ENCODE results near the gene NIT2. TPM values are rescaled to one million over a fixed set of nuclear protein-coding genes. Genes with fewer than 3 reads are reported as not detected.

Gene NIT2
- total and polyA plus RNA-seq, 8 donors = 14.2 to 38.6 (median 17.5) TPM

- peaks cover 0 to 32% (median 14%) of the 10 kb centered on the region in 3 donors for H3K4me1 ChIP-seq
- no peak for ATAC-seq
- FAIRE-seq = no peak
- H3K27me3 ChIP-seq = no peaks in the 10 kb centered on the region
- no peak overlapping the region for H3K27ac ChIP-seq
- TF ChIP-seq CTCF (IDR thresholded peaks at IDR 0.05) = no peak
- intact Hi-C loops (cut with DNase I) = no loop called here
- 16 to 19% methylated on average over 9 of the region's 9 CpGs for WGBS, 2 donors
- H3K36me3 ChIP-seq = no peaks in the 10 kb centered on the region
- no peak for DNase-seq
- H3K9me3 ChIP-seq = no peaks in the 10 kb centered on the region
- peak overlapping the region; percentile 84 to 98 (median 94) for H3K4me3 ChIP-seq
These were observed 64.9 kb downstream of the NIT2 start for GRCh38 chr3:100399341-100400071.

- intact Hi-C loops (cut with DNase I) = no loop called here
- no peaks in the 10 kb centered on the region for H3K36me3 ChIP-seq
- FAIRE-seq (no peak), DNase-seq (peak in 1 of 6 donors; percentile 37), ATAC-seq (peak in 3 of 4 donors; percentile 1 to 2 (median 2))
- TF ChIP-seq CTCF (IDR thresholded peaks at IDR 0.05) = no peak
- peaks cover 0 to 32% (median 14%) of the 10 kb centered on the region in 3 donors for H3K4me1 ChIP-seq
- 0 to 1% methylated on average over 21 to 22 of the region's 22 CpGs for WGBS, 2 donors
- peak overlapping the region; percentile 84 to 98 (median 94) for H3K4me3 ChIP-seq
- peak overlapping the region; percentile 69 to 89 (median 86) for H3K27ac ChIP-seq
- H3K9me3 ChIP-seq = no peaks in the 10 kb centered on the region
- no peaks in the 10 kb centered on the region for H3K27me3 ChIP-seq
These were observed 65.8 kb downstream of the NIT2 start for GRCh38 chr3:100400419-100400779.

GRCh38 chr3:100400780-100401673, 66.5 kb downstream of the NIT2 start, which contains the start of the genes LNP1 and TOMM70:
LNP1 (plus strand) TSS chr3:100401539; CDS start chr3:100429730, 28,191 bp downstream.
TOMM70 (minus strand) TSS chr3:100401089; CDS start chr3:100400949, 140 bp downstream.
- intact Hi-C loops (cut with DNase I) = no loop called here
- ATAC-seq = peak; percentile 94 to 97 (median 94)
- Histone ChIP-seq H3K9me3 (no peaks in the 10 kb centered on the region), H3K36me3 (no peaks in the 10 kb centered on the region), H3K27ac (peak within 1 kb of the TSS; percentile 69 to 89 (median 86)), H3K4me1 (peaks cover 0 to 32% (median 14%) of the 10 kb centered on the region in 3 donors), H3K27me3 (no peaks in the 10 kb centered on the region), H3K4me3 (peak within 1 kb of the TSS; percentile 84 to 98 (median 94))
- peak; percentile 93 to 99 (median 96) for DNase-seq
- peak; percentile 61 for FAIRE-seq
- no peak for TF ChIP-seq CTCF (IDR thresholded peaks at IDR 0.05)
- 0 to 1% methylated on average over 52 to 64 of the region's 64 CpGs for WGBS, 2 donors

- H3K27ac ChIP-seq = peak overlapping the region; percentile 69 to 89 (median 86)
- intact Hi-C loops (cut with DNase I) = no loop called here
- TF ChIP-seq CTCF (IDR thresholded peaks at IDR 0.05) = no peak
- H3K36me3 ChIP-seq = no peaks in the 10 kb centered on the region
- DNase-seq (peak; percentile 6 to 64 (median 30)), ATAC-seq (peak; percentile 5 to 26 (median 18)), FAIRE-seq (no peak)
- WGBS, 2 donors = 0 to 1% methylated on average over 23 of the region's 23 CpGs
- H3K4me1 ChIP-seq = peaks cover 0 to 32% (median 14%) of the 10 kb centered on the region in 3 donors
- H3K9me3 ChIP-seq = no peaks in the 10 kb centered on the region
- H3K27me3 ChIP-seq = no peaks in the 10 kb centered on the region
- peak overlapping the region; percentile 84 to 98 (median 94) for H3K4me3 ChIP-seq
These were observed 67.1 kb downstream of the NIT2 start for GRCh38 chr3:100401674-100402041.

All from pancreas (tissue), 10 donors.